Astrocyte (in vitro differentiated cells and primary cell): Measurements from ENCODE around the gene MMP8. TPM values are rescaled to one million over a fixed set of nuclear protein-coding genes. Genes with fewer than 3 reads are reported as not detected.

Experiments used
- DNase-seq: peaks from one replicate; pipeline ENCODE4 v3.0.0-alpha.2; 2010; ENCODE audit warnings: low read depth
- FAIRE-seq: peaks from 2 replicates; lab custom pipeline; 2011; peaks lifted over from hg19 to GRCh38; lab: Jason Lieb, UNC
- H2AFZ ChIP-seq: 2 replicates; pipeline ENCODE4 v1.6.0; 2012; ENCODE audit warnings: low read depth, low read length, inconsistent platforms
- H3K27ac ChIP-seq: 2 replicates; pipeline ENCODE4 v1.5.1; 2011; ENCODE audit warnings: low read depth, low read length, inconsistent platforms
- H3K27me3 ChIP-seq: 2 replicates; pipeline ENCODE4 v1.6.0; 2011; ENCODE audit warnings: low read length, inconsistent platforms; ENCODE audit not compliant: insufficient read depth
- H3K36me3 ChIP-seq: 2 replicates; pipeline ENCODE4 v1.5.1; 2011; ENCODE audit warnings: low read length, inconsistent platforms; ENCODE audit not compliant: insufficient read depth
- H3K4me1 ChIP-seq: 2 replicates; pipeline ENCODE4 v1.5.1; 2011; ENCODE audit warnings: low read length, inconsistent platforms; ENCODE audit not compliant: insufficient read depth
- H3K4me2 ChIP-seq: 2 replicates; pipeline ENCODE4 v1.6.0; 2012; ENCODE audit warnings: low read length, inconsistent platforms
- H3K4me3 ChIP-seq: 2 replicates; pipeline ENCODE4 v1.5.1; 2011; ENCODE audit warnings: low read depth, mild to moderate bottlenecking, low read length, inconsistent platforms; ENCODE audit not compliant: insufficient read depth
- H3K79me2 ChIP-seq: 2 replicates; pipeline ENCODE4 v1.6.0; 2012; ENCODE audit warnings: mild to moderate bottlenecking, low read length, inconsistent platforms; ENCODE audit not compliant: insufficient read depth
- H3K9ac ChIP-seq: 2 replicates; pipeline ENCODE4 v1.6.0; 2012; ENCODE audit warnings: mild to moderate bottlenecking, low read length, inconsistent platforms
- H3K9me3 ChIP-seq: 2 replicates; pipeline ENCODE4 v1.5.1; 2012; ENCODE audit warnings: low read depth, mild to moderate bottlenecking, low read length, inconsistent platforms; ENCODE audit not compliant: insufficient read depth
- H4K20me1 ChIP-seq: 2 replicates; pipeline ENCODE4 v1.6.0; 2012; ENCODE audit warnings: low read length, inconsistent platforms; ENCODE audit not compliant: insufficient read depth
- H3K27ac Mint-ChIP-seq: one replicate; pipeline ENCODE4 v1.8.0; 2021; ENCODE audit warnings: mild to moderate bottlenecking, mixed read lengths; ENCODE audit not compliant: unreplicated experiment
- H3K27me3 Mint-ChIP-seq: one replicate; pipeline ENCODE4 v1.8.0; 2021; ENCODE audit warnings: low read depth, mixed read lengths; ENCODE audit not compliant: unreplicated experiment
- H3K36me3 Mint-ChIP-seq: one replicate; pipeline ENCODE4 v1.8.0; 2021; ENCODE audit warnings: low read depth, mixed read lengths; ENCODE audit not compliant: unreplicated experiment
- H3K4me1 Mint-ChIP-seq: one replicate; pipeline ENCODE4 v1.8.0; 2021; ENCODE audit warnings: low read depth, mixed read lengths; ENCODE audit not compliant: unreplicated experiment
- H3K4me3 Mint-ChIP-seq: one replicate; pipeline ENCODE4 v1.8.0; 2021; ENCODE audit warnings: mild to moderate bottlenecking, moderate library complexity, mixed read lengths; ENCODE audit not compliant: unreplicated experiment
- H3K9me3 Mint-ChIP-seq: one replicate; pipeline ENCODE4 v1.8.0; 2021; ENCODE audit warnings: mild to moderate bottlenecking, mixed read lengths; ENCODE audit not compliant: unreplicated experiment
- CTCF ChIP-seq: IDR thresholded peaks from 2 replicates; pipeline ENCODE4 v1.5.1; 2011; ENCODE audit warnings: low read depth, mild to moderate bottlenecking, inconsistent platforms, low read length, moderate library complexity; ENCODE audit not compliant: insufficient read depth
- EZH2 ChIP-seq: IDR thresholded peaks from 2 replicates; pipeline ENCODE4 v1.6.1; 2012; ENCODE audit warnings: mild to moderate bottlenecking, low read length, inconsistent platforms; ENCODE audit not compliant: insufficient read depth
- total RNA-seq: library from RNA; stranded (reverse); gene quantifications from 2 replicates; pipeline ENCODE4 v1.2.1, GENCODE V29; 2021

The MMP8 gene
- total RNA-seq, 1 donor from 2014 or later, result not detected

DNA sequence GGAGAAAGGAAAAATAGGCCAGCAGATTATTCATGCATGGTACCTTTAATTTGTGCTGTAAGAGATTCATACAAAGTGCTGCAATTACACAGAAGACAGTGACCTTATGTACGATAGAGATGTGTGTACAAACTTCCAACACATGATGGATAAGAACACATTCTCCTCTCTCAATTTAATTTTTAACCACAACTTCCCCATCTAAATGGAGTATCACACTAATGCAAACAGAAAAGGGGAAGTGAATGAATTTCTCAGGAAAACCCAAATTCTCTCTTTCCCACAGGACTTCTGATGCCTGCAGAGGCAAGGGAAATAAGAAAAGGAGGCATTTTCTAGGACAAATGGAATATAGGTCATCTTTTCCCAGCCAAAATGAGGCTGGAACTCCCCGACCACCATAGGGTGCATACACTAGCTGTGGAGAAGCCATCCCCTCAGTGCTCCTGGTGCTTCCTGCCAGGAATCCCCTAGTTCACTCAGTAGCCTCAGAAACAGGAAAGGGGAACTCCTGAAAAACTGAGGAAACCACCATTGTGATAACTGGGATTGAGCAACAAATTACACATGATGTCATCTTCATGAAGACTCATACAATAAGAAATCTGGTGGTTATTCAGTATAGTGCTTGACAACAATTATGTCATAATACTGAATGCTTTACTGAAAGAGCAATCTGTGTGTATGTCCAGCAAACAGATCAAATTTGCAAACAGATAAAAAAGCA lies 33.2 kb upstream of the MMP8 start:
- no peak overlapping the region for H2AFZ ChIP-seq
- peak; percentile 66 for DNase-seq
- H3K27me3 ChIP-seq, result no peaks in the 10 kb centered on the region
- H3K4me2 ChIP-seq, result no peak overlapping the region
- no peak overlapping the region for H3K4me3 ChIP-seq
- no peaks in the 10 kb centered on the region for H3K79me2 ChIP-seq
- Mint-ChIP-seq H3K4me3 (no peak overlapping the region), H3K9me3 (no peaks in the 10 kb centered on the region), H3K36me3 (no peaks in the 10 kb centered on the region), H3K4me1 (peaks cover 26% of the 10 kb centered on the region), H3K27ac (no peak overlapping the region), H3K27me3 (peaks cover 2% of the 10 kb centered on the region)
- no peaks in the 10 kb centered on the region for H4K20me1 ChIP-seq
- FAIRE-seq, result peak; percentile 92
- no peaks in the 10 kb centered on the region for H3K36me3 ChIP-seq
- TF ChIP-seq CTCF (no peak), EZH2 (no peak)
- no peak overlapping the region for H3K9ac ChIP-seq
- H3K4me1 ChIP-seq, result peaks cover 21% of the 10 kb centered on the region
- H3K27ac ChIP-seq, result no peak overlapping the region
- no peaks in the 10 kb centered on the region for H3K9me3 ChIP-seq

DNA sequence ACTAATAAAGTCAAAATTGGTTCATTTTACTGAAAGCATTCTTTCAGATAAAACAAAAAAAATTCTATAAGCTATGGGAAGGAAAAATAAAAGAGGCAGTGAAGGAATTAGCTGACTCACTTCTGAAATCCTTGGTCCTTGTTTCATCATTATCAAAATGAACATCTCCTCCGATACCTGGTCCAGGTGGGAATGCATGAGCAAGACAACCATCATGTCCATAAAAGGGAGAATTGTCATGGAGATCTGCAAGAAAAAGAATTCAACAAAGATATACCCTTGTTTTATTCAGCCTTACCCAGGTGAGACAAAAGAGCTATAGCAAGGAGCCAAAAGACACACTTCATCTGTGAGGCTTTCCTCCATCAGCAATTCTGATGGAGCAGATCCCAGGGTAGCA lies 28.5 kb upstream of the MMP8 start:
- Histone ChIP-seq H3K27ac (no peak overlapping the region), H3K4me1 (no peaks in the 10 kb centered on the region), H3K27me3 (no peaks in the 10 kb centered on the region), H3K36me3 (no peaks in the 10 kb centered on the region), H3K4me2 (no peak overlapping the region), H3K9ac (no peak overlapping the region), H3K9me3 (no peaks in the 10 kb centered on the region), H2AFZ (no peak overlapping the region), H4K20me1 (no peaks in the 10 kb centered on the region), H3K4me3 (no peak overlapping the region), H3K79me2 (no peaks in the 10 kb centered on the region)
- Mint-ChIP-seq H3K4me1 (no peaks in the 10 kb centered on the region), H3K4me3 (no peak overlapping the region), H3K27me3 (peaks cover 2% of the 10 kb centered on the region), H3K27ac (no peak overlapping the region), H3K9me3 (peaks cover 2% of the 10 kb centered on the region), H3K36me3 (no peaks in the 10 kb centered on the region)
- DNase-seq (no peak), FAIRE-seq (no peak)
- TF ChIP-seq CTCF (no peak), EZH2 (no peak)

DNA sequence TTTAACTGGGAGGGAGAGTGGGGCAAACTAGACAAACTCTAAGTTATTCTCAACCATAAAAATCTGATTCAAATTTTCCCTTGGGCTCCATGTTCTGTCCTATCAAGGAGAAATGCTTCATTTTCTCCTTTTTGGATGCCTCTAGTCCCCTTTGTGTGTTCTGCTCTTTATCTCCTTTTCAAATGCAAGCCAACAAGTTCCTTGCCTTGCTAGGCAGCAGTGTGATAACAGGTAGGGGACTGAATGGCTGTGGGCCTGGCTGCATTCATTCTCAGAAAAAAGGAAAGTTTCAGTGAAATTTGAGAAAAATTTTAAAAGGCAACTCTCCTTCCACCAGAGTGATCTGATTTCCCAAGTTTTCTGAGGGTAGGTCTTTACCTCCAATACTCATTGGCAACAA lies 26.9 kb upstream of the MMP8 start:
- FAIRE-seq, result no peak

More for the DNA sequence above, 26.9 kb upstream of the MMP8 start:
- Mint-ChIP-seq H3K4me3 (no peak overlapping the region), H3K27me3 (peaks cover 2% of the 10 kb centered on the region), H3K27ac (no peak overlapping the region), H3K36me3 (no peaks in the 10 kb centered on the region), H3K4me1 (no peaks in the 10 kb centered on the region), H3K9me3 (peaks cover 4% of the 10 kb centered on the region)
- no peak overlapping the region for H3K9ac ChIP-seq
- H3K27me3 ChIP-seq, result no peaks in the 10 kb centered on the region
- H3K4me1 ChIP-seq, result no peaks in the 10 kb centered on the region
- H4K20me1 ChIP-seq, result no peaks in the 10 kb centered on the region
- no peak overlapping the region for H2AFZ ChIP-seq
- DNase-seq, result no peak
- no peak for TF ChIP-seq CTCF
- TF ChIP-seq EZH2, result no peak
- no peaks in the 10 kb centered on the region for H3K79me2 ChIP-seq
- no peak overlapping the region for H3K4me2 ChIP-seq
- no peaks in the 10 kb centered on the region for H3K9me3 ChIP-seq
- no peaks in the 10 kb centered on the region for H3K36me3 ChIP-seq
- no peak overlapping the region for H3K27ac ChIP-seq
- no peak overlapping the region for H3K4me3 ChIP-seq
